UCSD-AML1 (cell line): Measurements from ENCODE around the gene DAPK1.
A peak's percentile ranks its signal among the peaks of the same experiment; 100 is the strongest.

Experiments used
- DNase-seq: peaks from one replicate; lab custom pipeline; 2025; ENCODE audit not compliant: unreplicated experiment; lab: John Stamatoyannopoulos, UW

The DAPK1 gene

DNA sequence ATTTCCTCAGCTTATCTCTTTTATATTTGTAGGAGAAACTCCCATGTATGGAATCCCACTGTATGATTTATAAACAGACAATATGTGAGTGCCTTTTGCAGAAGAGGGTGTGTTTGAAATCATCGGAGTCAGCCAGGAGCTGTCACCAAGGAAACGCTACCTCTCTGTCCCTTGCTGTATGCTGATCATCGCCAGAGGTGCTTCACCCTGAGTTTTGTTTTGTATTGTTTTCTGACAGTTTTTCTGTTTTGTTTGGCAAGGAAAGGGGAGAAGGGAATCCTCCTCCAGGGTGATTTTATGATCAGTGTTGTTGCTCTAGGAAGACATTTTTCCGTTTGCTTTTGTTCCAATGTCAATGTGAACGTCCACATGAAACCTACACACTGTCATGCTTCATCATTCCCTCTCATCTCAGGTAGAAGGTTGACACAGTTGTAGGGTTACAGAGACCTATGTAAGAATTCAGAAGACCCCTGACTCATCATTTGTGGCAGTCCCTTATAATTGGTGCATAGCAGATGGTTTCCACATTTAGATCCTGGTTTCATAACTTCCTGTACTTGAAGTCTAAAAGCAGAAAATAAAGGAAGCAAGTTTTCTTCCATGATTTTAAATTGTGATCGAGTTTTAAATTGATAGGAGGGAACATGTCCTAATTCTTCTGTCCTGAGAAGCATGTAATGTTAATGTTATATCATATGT lies 210.3 kb downstream of the DAPK1 start:
- no peak for DNase-seq

DNA sequence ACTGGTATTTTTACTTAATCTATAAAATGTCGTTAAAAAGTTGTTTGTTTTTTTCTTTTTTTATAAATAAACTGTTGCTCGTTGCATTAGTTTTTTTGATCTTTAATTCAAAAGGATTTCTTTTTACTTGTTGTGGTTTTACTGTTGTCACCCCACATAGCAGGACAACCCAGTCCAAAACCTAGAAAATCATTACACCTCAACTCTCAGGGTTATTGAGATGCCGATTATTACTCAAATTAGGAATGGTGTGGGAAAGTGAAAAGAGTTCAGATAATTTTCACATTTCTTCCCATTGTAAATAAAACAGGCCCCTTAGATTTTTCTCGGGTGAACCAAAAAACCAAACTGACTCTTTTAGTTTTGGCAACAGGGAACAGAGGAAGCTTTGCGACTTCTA lies 210.9 kb downstream of the DAPK1 start:
- no peak for DNase-seq

DNA sequence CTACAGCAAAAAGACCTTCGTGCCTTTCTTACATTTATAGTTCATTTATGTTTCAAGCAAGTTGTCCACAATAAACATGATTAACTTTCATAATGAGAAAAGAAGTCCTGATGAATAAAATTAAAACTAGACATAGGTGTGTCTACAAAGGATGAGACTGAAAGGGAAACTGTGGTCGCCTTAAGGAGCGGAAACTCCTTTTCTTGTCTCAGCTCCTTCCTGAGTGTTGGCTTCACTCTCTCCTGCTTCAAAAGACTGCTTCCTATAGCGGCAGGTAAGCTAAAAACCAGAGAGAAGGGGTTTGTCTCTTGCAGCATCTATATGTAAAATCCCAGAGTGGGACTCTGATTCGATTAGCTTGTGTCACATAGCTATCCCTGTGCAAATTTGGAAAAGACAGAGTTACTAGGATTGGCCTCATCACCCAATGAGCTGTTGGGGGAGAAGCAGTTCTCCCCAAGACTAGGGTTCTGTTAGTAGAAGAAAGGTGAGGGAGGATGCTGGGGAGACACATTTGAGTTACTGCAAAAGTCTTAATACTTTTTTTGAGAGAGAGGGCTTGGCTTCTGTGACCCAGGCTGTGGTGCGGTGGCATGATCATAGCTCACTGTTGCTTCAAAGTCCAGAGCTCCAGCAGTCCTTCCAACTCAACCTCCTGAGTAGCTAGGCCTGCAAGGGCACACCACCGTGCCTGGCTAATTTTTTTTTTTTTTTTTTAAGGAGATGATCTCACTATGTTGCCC lies 211.5 kb downstream of the DAPK1 start:
- no peak for DNase-seq

DNA sequence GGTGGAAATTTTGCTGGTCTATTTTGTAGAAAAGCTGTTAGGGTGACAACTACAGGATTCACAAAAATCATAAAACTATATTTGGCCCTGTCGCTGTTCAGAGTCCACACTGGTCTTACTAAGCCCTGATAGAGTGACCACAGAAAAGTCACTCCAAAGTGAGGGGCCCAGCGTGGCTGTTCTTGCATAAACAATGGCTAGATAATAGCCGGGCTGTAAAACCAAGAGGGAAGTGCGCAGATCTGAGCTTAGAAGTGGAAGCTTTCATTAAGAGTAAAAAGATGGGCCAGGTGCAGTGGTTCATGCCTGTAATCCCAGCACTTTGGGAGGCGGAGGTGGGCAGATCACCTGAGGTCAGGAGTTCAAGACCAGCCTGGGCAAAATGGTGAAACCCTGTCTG lies 212.8 kb downstream of the DAPK1 start:
- DNase-seq: no peak

DNA sequence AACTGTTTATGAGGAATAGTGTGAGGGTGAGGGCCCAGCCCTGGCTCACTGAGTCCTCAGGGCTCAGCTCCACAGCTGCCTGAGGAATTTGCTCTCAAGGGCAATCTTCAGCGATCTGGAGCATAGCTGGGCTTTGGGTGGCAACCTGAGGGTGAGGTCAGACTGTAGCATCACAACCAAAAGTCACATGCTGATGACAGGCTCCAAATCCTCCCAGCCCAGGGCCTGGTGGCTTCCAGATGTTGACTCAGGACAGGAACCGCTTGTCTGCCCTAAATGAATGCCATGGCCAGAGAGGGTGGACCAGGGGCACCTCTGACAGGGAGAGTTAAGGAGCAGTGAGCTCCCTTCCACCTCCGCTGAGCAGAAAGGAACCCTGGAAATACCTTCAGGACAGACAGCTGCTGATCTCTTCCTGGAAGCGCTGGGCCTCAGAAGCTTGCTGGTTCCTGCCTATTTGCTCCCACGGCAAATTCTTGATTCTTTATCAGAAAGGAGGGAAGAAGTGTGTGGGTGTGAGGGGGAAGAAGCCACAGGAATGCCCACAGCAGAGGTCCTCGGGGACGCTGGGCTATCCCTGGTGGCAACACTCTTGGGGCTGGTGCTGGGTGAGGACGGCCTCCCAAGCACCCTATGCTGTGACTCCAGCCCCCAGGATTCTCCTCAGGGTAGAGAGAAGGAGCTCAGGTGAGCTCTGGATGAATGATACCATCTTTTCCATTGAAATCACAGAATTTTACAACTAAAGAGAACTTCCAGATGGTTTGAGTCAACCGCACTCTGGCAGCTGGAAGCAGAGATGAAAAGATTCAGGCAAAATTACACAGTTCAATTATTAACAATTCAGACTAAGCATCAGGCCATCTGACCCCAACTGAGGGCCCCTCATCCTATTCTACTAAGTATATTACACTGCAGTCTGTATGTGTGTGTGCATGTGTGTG lies 214.5 kb downstream of the DAPK1 start:
- peak; percentile 25 for DNase-seq

DNA sequence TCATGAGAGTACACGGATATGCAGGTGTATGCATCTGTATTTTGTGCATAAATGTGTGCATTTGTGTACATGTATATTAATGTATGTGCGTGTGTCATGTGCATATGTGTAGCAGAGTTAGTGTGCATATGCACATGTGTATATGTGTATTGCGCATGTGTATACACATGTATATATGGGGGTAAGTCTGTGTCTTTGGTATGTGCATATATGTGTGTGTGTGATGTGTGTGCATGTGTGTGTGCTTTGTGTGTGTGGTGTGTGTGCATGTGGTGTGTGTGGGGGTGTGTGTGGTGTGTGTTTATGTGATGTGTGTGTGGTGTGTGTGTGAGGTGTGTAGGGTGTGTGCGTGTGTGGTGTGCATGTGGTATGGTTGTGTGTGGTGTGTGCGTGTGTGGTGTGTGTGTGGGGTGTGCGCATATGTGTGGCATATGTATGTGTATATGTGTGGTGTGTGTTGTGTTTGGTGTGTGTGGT lies 215.2 kb downstream of the DAPK1 start:
- DNase-seq: no peak

DNA sequence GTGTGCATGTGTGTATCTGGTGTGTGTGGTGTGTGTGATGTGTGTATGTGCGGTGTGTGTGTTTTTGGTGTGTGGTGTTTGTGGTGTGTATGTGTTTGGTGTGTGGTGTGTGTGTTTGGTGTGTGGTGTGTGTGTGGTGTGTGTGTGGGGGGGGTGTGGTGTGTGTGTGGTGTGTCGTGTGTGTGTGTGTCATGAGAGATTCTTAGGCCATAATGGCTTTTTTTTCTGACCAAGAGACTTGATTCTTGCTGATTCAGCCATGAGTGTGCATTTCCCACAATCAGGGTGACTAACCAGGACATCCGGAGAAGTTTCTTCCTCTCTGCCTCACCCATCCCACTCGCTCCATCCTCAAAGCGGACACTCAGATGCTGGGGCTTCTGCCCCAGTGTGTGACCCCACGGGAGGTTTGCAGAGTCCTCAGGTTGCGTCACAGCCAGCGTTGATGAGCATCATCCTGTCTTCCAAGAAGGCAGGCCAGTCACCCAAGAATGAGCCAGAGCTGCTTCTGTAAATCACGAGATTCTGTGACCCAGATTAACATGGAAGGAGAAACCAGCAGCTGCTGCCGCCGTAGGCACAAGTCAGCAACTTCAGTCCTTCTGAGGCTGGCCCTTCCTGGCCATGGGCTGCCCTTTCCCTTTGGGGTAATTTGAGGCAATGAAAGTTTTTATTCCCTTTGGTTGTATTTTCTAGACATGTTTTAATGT lies 215.8 kb downstream of the DAPK1 start:
- DNase-seq: peak; percentile 45

DNA sequence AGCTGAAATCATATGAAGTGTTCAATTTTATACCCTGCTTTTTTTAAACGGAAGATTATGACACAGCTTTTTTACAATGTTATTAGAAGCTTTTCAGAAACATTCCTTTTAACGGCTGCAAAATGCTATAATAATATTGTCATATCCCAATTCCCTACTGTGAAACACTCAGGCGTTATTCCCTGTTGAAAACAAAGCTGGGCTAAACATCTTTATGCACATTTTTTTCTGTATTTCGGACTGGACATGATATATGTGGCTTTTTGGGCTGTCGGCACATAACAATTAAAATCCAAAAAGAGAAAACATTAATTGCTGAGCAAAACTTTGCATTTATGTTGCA lies 216.3 kb downstream of the DAPK1 start:
- no peak for DNase-seq

DNA sequence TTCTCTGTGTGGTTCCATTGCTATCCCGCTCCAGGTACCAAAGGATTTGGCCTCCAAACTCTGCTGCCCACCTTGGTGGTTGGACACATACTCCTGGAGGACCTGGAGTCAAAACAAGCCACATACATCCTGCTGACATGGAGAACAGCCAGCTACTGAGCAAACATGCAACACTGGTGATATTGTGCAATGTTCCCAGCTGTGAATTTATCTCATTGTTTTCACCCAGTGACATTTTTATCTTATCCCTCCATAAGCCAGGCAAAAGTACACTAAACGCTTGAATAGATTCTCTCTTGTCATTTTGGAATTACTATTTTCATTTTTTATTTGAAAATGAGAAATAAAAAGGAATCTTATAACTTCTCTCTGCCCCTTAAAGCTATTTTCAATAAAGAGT lies 217.2 kb downstream of the DAPK1 start:
- DNase-seq: no peak

DNA sequence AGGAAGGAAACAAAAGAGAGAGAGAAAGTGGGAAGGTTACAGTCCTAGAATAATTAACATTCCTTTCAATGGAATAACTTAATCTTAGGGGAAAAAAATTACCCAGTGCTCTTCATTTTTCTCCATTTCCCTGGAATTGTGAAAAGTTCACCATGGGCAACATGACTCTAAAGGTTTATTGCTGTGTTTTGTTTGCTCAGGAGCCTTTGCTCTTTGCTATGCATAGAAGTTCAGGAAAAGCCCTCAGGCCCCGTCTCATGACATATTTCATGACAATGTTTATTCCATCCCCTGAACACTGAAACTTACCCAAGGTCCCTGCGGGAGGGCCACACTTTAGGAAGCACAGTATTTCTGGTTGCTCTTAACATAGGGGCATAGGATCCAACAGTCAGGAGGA lies 218.5 kb downstream of the DAPK1 start:
- no peak for DNase-seq

DNA sequence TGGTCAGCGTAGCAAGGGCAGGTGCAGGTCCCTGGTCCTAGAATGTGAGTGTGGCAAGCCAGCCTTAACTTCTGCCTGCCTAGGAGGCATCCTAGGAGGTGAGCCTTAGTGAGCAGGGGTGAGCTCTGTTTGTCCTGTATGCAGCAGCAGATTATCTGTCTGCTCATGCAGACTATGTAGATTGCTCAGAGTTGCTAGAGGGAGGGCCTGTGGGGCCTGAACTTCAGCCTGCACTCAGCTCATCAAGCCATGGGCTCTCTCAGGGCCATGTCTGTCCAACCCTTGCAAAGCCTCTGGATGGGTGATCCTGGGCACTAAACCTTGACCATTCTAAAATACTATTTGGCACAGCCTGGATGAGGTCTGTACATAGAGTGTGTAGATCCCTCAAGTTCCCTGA lies 219.8 kb downstream of the DAPK1 start:
- no peak for DNase-seq

DNA sequence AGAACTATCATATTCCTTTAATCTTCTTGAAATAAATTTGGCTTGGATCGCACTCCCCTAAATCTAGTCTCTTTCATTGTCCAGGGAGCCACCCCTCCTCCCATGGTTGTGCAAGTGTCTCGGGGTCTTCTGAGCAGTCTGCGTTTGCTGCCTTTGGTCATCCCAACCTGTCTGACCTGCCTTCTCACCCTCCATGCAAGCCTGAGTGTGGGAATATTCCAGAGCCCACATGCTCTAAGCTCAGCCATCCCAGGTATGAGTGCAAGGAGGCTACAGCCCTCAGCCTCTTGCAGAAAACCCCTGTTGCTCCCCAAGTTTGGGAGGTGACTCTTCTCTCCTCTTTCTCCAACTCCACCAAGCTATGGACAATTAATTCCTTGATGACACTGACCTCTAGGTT lies 220.6 kb downstream of the DAPK1 start:
- DNase-seq: no peak

DNA sequence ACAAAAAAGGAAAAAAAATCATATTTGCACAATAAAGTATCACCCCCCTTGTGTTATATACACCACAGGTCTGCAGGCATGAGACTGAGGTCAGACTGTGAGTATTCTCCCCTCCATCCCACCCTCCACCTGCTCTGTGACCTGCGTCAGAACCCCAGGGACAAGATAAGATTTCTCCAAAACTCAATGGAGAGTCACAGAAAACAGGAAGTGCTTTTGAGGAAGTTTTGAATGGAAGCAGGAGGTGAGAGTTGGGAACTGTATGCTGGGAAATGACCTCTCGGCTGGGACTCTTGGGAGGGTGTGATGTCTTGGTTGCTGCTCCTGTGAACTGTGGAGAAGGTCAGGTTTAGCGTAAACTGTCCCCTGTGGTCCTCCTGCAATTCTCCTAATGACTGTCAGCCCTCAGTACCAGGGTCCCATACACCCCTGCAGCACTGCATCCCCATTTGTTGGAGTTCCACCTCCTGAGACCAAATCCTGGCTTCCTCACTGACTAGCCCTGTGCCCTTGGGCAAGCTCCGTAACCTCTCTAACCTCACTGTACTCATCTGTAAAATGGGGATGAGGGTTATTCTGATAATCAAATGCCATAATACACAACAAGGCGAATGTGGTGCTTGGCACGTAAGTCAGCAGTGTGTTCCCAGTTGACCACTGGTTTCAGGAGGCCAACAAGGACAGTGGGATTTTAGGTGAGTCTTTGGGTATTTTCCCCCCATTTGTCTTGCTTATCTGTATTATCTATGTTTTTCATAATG lies 221.4 kb downstream of the DAPK1 start:
- no peak for DNase-seq

DNA sequence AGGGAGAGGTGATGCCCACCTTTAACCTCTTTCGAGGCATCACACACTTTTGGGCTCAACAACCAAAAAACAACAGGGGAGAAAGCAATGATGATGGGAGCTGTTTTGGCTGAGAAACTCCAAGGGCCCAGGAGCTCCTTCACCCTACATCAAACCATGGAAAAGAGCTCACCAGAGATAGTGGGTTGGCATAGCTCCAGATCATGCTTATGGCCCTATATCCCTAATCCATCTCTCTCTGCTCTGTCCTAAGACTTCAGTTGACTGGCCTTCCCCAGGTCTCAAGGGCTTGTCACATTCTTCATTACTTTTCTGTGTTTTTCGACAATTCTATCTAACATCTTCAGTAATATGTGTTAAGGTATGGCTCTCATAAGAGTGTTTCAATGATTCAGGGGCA lies 222.5 kb downstream of the DAPK1 start:
- no peak for DNase-seq

DNA sequence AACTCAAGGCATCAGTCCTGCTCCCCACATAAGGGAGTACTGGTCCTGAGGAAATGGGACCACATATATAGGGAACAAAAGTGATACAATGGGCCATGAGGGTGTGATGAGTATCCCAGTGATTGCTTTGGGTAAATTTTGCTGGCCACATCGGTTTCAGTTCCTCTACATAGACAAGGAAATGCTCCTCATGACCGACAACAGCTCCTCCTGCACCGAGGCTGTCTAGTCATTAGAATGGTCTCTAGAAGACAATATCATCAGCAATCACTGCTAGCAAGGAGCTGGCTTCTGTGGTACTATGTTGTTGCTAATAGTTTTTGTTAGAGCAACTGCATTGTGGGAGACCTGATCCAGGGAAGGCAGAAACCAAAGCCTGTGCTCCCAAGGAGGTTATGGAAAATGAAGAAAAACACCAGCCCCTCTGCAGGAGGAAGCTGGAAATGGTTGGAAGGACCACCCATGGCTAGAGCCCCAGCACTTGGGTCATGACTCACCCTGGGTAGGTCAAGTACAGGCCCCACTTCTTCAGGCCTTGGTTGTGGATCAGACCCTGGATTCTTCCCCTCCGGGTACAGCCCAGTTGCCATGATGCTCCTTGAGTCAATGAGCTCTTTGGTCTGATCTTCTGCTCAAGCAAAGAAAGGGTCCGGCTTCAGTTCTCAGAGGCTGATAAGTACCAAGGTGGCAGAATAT lies 224.9 kb downstream of the DAPK1 start:
- DNase-seq: no peak

DNA sequence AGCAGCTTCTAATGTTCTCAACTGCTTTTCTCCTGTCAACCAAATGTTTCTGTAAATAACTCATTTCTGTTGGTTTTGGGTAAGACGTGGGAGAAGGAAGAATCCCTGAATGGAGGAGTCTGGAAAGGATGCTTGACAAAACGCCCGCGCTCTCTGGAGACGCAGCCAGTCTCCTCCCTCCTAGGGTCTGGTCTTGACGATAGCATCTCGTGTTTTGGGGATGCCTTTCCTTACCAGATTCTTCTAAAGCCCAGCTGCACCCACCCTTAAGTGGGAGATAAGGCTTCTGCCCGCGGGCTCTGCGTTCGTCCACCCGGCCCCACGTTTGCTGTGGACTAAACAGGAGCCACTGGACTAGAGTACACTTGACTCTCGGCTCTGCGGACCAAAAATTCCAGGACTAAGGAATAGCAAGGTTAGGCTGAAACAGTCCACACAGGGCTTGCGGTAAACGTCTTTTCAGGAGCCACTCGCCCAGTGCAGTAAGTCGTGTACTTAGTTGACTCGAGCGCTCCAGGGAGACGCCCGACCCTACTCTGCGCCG lies 227.8 kb downstream of the DAPK1 start:
- no peak for DNase-seq

DNA sequence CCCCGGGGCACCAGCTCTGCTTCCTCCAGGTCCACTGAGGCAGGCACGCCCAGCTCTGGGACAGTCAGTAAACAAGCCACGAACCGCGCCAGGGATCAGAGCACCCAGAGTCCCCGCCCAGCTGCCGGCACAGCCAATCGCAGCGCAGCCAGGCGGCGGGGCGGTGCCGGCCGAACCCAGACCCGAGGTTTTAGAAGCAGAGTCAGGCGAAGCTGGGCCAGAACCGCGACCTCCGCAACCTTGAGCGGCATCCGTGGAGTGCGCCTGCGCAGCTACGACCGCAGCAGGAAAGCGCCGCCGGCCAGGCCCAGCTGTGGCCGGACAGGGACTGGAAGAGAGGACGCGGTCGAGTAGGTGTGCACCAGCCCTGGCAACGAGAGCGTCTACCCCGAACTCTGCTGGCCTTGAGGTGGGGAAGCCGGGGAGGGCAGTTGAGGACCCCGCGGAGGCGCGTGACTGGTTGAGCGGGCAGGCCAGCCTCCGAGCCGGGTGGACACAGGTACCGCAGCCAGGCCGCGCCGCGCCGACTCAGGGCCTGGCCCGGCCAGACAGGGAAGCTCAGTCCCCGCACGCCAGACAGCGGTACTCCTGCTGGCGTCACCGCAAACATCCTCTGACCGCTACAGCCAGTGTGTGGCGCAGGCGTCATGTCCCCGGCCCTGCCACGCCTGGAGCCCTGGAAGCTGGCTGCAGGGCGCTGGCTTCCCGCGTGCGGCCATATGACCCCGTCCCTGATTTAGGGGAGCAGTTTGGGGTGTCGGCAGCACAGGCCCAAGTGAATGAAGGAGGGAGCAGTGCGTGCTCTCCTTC lies 228.4 kb downstream of the DAPK1 start, which contains the start of gene CTSL:
Gene CTSL, plus strand, starts transcription at position 220 of the 810 bp plus-strand sequence. CDS start 1,485 bp downstream, outside the sequence.
- DNase-seq: peak; percentile 48

DNA sequence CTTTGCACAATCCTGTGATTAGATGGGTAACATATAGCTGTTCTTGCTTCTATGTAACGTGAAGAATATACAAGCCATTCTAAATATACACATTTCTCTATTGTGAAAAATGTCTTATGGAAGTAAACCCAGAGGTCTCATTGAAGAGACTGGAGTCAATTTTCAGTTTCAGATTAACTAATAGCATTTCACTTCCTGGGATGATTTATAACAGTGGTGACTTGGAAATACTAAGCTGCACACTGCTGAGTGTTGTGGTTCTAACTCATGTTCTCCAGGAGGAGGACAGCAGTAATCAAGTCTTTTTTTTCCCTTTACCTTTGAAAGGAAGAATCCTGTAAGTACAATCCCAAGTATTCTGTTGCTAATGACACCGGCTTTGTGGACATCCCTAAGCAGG lies 231.6 kb downstream of the DAPK1 start:
- DNase-seq: no peak
